NCI-H446 (cell line): Measurements from ENCODE around the gene CHST11.

Experiments used
- DNase-seq, 2 experiments: peaks; one replicate each; lab custom pipeline; 2025; lab: John Stamatoyannopoulos, UW

CHST11 gene

DNA sequence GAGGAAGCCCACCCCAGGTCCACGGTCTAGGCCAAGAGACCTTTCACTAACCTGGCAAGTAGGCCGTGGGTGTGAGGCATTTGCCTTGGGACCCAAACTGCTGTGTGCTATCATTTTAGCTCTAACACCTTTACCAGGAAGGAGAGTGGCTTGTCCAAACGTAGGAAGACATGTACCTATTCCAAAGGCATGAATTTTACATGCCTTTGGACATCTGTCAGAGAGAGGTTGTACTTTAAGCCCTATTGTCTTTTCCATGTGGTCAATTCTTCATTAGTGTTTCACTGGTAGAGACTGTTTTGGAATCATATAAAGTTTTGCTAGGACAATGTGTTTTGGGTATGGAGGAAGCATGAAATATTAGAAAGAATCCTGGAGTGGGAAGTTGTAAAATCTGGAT lies 352.5 kb downstream of the CHST11 start:
- DNase-seq: no peak

DNA sequence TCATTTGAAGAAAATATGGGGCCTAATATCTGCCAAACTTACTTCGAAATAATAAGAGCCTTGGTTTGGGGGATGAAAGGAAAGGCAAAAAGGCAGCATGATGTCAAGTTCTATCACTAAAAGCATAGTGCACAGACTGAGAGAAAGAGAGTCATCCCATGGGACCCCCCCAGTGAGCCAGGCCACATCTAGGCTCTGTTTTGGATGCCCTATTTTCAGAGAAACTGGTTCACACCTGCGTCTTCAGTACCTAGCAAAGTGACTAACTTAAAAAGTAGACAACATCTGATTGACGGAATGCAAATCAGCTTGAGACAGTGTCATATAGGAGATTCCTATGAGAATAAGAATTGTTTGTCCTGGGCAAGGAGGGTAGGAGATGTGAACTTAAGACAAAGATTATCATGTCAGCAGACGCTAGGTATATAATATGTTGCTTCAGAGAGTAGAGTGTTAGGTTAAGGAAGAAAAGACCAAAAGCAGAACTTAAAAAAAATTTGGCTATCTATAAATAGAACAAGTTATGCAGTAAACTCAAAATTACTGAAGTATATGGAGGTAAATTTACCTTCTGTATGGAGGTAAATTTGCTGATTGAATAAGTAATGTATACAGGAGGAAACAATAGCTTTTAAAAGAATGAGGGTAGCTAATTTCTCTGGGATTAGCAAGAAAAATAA lies 353.1 kb downstream of the CHST11 start:
- DNase-seq: no peak
